ENCODE data around the gene CHKA. TPM values are rescaled to one million over a fixed set of nuclear protein-coding genes. Genes with fewer than 3 reads are reported as not detected.
A peak's percentile ranks its signal among the peaks of the same experiment; 100 is the strongest.

CHKA gene
- total RNA-seq, 6 experiments from 2014 or later, result 6.8 to 9.2 (median 7.8) TPM

- Mint-ChIP-seq H3K9me3 (peaks cover 26% of the 10 kb centered on the region), H3K36me3 (ENCODE audit: low read depth) (peaks cover 6% of the 10 kb centered on the region), H3K4me1 (ENCODE audit: low read depth) (peaks cover 11% of the 10 kb centered on the region), H3K27me3 (ENCODE audit: insufficient read depth) (peaks cover 13% of the 10 kb centered on the region; the same call in 1 of the 2 replicates), H3K27ac (peak overlapping the region; percentile 50; the same call in 1 of the 2 replicates), H3K4me3 (peak overlapping the region; percentile 72)
- no peak for TF ChIP-seq CTCF (IDR thresholded peaks at IDR 0.05)
- no peak for DNase-seq
Measured at GRCh38 chr11:68137833-68138232, 16.6 kb upstream of the CHKA start.

GRCh38 chr11:68136866-68137265, 15.7 kb upstream of the CHKA start:
- Mint-ChIP-seq H3K9me3 (peaks cover 36% of the 10 kb centered on the region), H3K36me3 (ENCODE audit: low read depth) (peaks cover 15% of the 10 kb centered on the region), H3K4me3 (no peak overlapping the region), H3K27ac (no peak overlapping the region), H3K27me3 (ENCODE audit: insufficient read depth) (peaks cover 13% of the 10 kb centered on the region; the same call in 1 of the 2 replicates), H3K4me1 (ENCODE audit: low read depth) (peaks cover 11% of the 10 kb centered on the region)
- no peak for DNase-seq
- TF ChIP-seq CTCF (IDR thresholded peaks at IDR 0.05), result no peak

GRCh38 chr11:68135161-68135560, 14.0 kb upstream of the CHKA start:
- Mint-ChIP-seq H3K4me3 (no peak overlapping the region), H3K9me3 (peaks cover 46% of the 10 kb centered on the region), H3K4me1 (ENCODE audit: low read depth) (peaks cover 11% of the 10 kb centered on the region), H3K27ac (no peak overlapping the region), H3K27me3 (ENCODE audit: insufficient read depth) (peaks cover 13% of the 10 kb centered on the region; the same call in 1 of the 2 replicates), H3K36me3 (ENCODE audit: low read depth) (peaks cover 17% of the 10 kb centered on the region)
- no peak for TF ChIP-seq CTCF (IDR thresholded peaks at IDR 0.05)
- no peak for DNase-seq

- Mint-ChIP-seq H3K27ac (no peak overlapping the region), H3K9me3 (peaks cover 46% of the 10 kb centered on the region), H3K36me3 (ENCODE audit: low read depth) (peaks cover 17% of the 10 kb centered on the region), H3K27me3 (ENCODE audit: insufficient read depth) (peaks cover 13% of the 10 kb centered on the region), H3K4me3 (no peak overlapping the region), H3K4me1 (ENCODE audit: low read depth) (peaks cover 15% of the 10 kb centered on the region)
- DNase-seq, result no peak
- TF ChIP-seq CTCF (IDR thresholded peaks at IDR 0.05), result no peak
Measured at GRCh38 chr11:68133761-68134160, 12.6 kb upstream of the CHKA start.

- TF ChIP-seq CTCF (IDR thresholded peaks at IDR 0.05), result no peak
- Mint-ChIP-seq H3K4me3 (no peak overlapping the region), H3K9me3 (peaks cover 39% of the 10 kb centered on the region), H3K36me3 (ENCODE audit: low read depth) (peaks cover 16% of the 10 kb centered on the region), H3K27ac (no peak overlapping the region), H3K27me3 (ENCODE audit: insufficient read depth) (peaks cover 10% of the 10 kb centered on the region), H3K4me1 (ENCODE audit: low read depth) (peaks cover 5% of the 10 kb centered on the region; the same call in 1 of the 2 replicates)
- no peak for DNase-seq
Measured at GRCh38 chr11:68130121-68130520, 8.9 kb upstream of the CHKA start.

All from HFFc6 (cell line).